ENCODE results near the gene POU2F2.

GRCh38 chr19:42120276-42120980 lies 11.8 kb downstream of the POU2F2 start:
- no peak for TF ChIP-seq CTCF (IDR thresholded peaks at IDR 0.05)
- no peak for TF ChIP-seq POLR2A (IDR thresholded peaks at IDR 0.05)
- no peak for TF ChIP-seq EP300 (IDR thresholded peaks at IDR 0.05)
